ENCODE data around the gene SLC38A3. TPM values are rescaled to one million over a fixed set of nuclear protein-coding genes. Genes with fewer than 3 reads are reported as not detected.
"Not testable (repeated sequence)": the region's sequence is repeated elsewhere in the genome, so short reads cannot be mapped to it uniquely, and the experiment has no call there.

The SLC38A3 gene
- total RNA-seq, 1 donor, result not detected

GRCh38 chr3:50241713-50242380 is 36.8 kb downstream of the SLC38A3 start:
- H3K4me3 ChIP-seq (ENCODE audit: low read depth, low read length), result no peak overlapping the region
- no peak for DNase-seq (ENCODE audit: low read depth)
- no peak for TF ChIP-seq CTCF (IDR thresholded peaks at IDR 0.05; ENCODE audit: insufficient read depth, low read depth, low read length)

- no peak for DNase-seq (ENCODE audit: low read depth)
- H3K4me3 ChIP-seq (ENCODE audit: low read depth, low read length), result no peak overlapping the region
- no peak for TF ChIP-seq CTCF (IDR thresholded peaks at IDR 0.05; ENCODE audit: insufficient read depth, low read depth, low read length)
These were observed 37.3 kb downstream of the SLC38A3 start for GRCh38 chr3:50242381-50242770.

- peak; percentile 55 for DNase-seq (ENCODE audit: low read depth)
- no peak for TF ChIP-seq CTCF (IDR thresholded peaks at IDR 0.05; ENCODE audit: insufficient read depth, low read depth, low read length)
- H3K4me3 ChIP-seq (ENCODE audit: low read depth, low read length), result no peak overlapping the region
These were observed 37.9 kb downstream of the SLC38A3 start for GRCh38 chr3:50242851-50243542.

GRCh38 chr3:50243543-50243895 is 38.4 kb downstream of the SLC38A3 start:
- no peak for TF ChIP-seq CTCF (IDR thresholded peaks at IDR 0.05; ENCODE audit: insufficient read depth, low read depth, low read length)
- no peak overlapping the region for H3K4me3 ChIP-seq (ENCODE audit: low read depth, low read length)
- no peak for DNase-seq (ENCODE audit: low read depth)

GRCh38 chr3:50244813-50245212 is 39.7 kb downstream of the SLC38A3 start:
- not testable (repeated sequence) for H3K4me3 ChIP-seq (ENCODE audit: low read depth, low read length); DNase-seq (ENCODE audit: low read depth)

- H3K4me3 ChIP-seq (ENCODE audit: low read depth, low read length), result no peak overlapping the region
- no peak for TF ChIP-seq CTCF (IDR thresholded peaks at IDR 0.05; ENCODE audit: insufficient read depth, low read depth, low read length)
- DNase-seq (ENCODE audit: low read depth), result no peak
These were observed 40.2 kb downstream of the SLC38A3 start for GRCh38 chr3:50245251-50245745.

GRCh38 chr3:50245831-50246516 is 40.9 kb downstream of the SLC38A3 start:
- DNase-seq (ENCODE audit: low read depth), result peak; percentile 88
- peak; percentile 99 for TF ChIP-seq CTCF (IDR thresholded peaks at IDR 0.05; ENCODE audit: insufficient read depth, low read depth, low read length)
- H3K4me3 ChIP-seq (ENCODE audit: low read depth, low read length), result peak overlapping the region; percentile 51

All from fibroblast of villous mesenchyme (primary cell).